Chondrocyte (in vitro differentiated cells): ENCODE results near the gene ARHGEF40. TPM values are rescaled to one million over a fixed set of nuclear protein-coding genes. Genes with fewer than 3 reads are reported as not detected.

Source experiments
- DNase-seq: peaks from one replicate; pipeline ENCODE4 v3.0.0; 2021; ENCODE audit warnings: mixed read lengths, low spot score
- H3K27ac Mint-ChIP-seq: one replicate; pipeline ENCODE4 v1.8.0; 2021; ENCODE audit warnings: mild to moderate bottlenecking, moderate library complexity, mixed read lengths; ENCODE audit not compliant: unreplicated experiment
- H3K27me3 Mint-ChIP-seq: 2 replicates; pipeline ENCODE4 v1.8.0; 2021; ENCODE audit warnings: low read depth, mixed read lengths
- H3K36me3 Mint-ChIP-seq: 2 replicates; pipeline ENCODE4 v1.8.0; 2021; ENCODE audit warnings: low read depth, mixed read lengths
- H3K4me1 Mint-ChIP-seq: 2 replicates; pipeline ENCODE4 v1.8.0; 2021; ENCODE audit warnings: low read depth, mild to moderate bottlenecking, mixed read lengths
- H3K4me3 Mint-ChIP-seq: one replicate; pipeline ENCODE4 v1.8.0; 2021; ENCODE audit warnings: mild to moderate bottlenecking, moderate library complexity, mixed read lengths; ENCODE audit not compliant: unreplicated experiment
- H3K9me3 Mint-ChIP-seq: 2 replicates; pipeline ENCODE4 v1.8.0; 2021; ENCODE audit warnings: low read depth, mixed read lengths
- CTCF ChIP-seq: fragments of 200-600 bp; sonication (generic); IDR thresholded peaks from 2 replicates; pipeline ENCODE4 v1.5.0; 2021; ENCODE audit warnings: antibody characterized with exemption, mild to moderate bottlenecking, moderate library complexity
- total RNA-seq: library from RNA; stranded (reverse); gene quantifications from 3 replicates; pipeline ENCODE4 v1.2.1, GENCODE V29; 2021

Gene ARHGEF40
- total RNA-seq, 1 donor from 2014 or later = 90.4 TPM

- H3K27me3 Mint-ChIP-seq = no peaks in the 10 kb centered on the region
- peak overlapping the region; percentile 98 for H3K27ac Mint-ChIP-seq
- peaks cover 25% of the 10 kb centered on the region for H3K36me3 Mint-ChIP-seq
- peak overlapping the region; percentile 90 for H3K4me3 Mint-ChIP-seq
- H3K4me1 Mint-ChIP-seq = peaks cover 46% of the 10 kb centered on the region
- no peaks in the 10 kb centered on the region for H3K9me3 Mint-ChIP-seq
- DNase-seq = no peak
- TF ChIP-seq CTCF = peak; percentile 52
Measured at GRCh38 chr14:21072031-21072473, 1.9 kb downstream of the ARHGEF40 start.

DNA sequence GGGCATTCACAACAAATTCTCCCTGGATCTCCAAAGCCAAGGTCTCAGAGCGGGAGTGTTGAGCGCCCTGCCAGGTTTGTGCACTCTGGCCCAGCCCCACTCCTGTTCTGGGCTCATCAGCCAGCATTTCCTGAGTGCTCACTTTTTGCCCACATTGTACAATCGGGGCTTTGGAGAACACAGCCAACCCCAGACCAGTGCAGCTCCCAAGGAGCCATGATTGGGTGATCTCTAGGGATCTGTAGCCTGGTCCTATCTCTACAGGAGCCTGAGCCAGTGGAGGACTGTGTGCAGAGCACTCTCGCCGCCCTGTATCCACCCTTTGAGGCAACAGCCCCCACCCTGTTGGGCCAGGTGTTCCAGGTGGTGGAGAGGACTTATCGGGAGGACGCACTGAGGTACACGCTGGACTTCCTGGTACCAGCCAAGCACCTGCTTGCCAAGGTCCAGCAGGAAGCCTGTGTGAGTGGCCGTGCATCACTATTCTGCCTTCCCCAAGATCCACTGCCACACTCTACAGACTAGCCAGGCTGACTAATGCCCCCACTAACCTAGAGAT is 2.8 kb downstream of the ARHGEF40 start:
- H3K36me3 Mint-ChIP-seq = peaks cover 30% of the 10 kb centered on the region
- peaks cover 43% of the 10 kb centered on the region for H3K4me1 Mint-ChIP-seq
- no peak for TF ChIP-seq CTCF
- no peaks in the 10 kb centered on the region for H3K9me3 Mint-ChIP-seq
- H3K27me3 Mint-ChIP-seq = no peaks in the 10 kb centered on the region
- DNase-seq = no peak
- peak overlapping the region; percentile 98 for H3K27ac Mint-ChIP-seq
- peak overlapping the region; percentile 90 for H3K4me3 Mint-ChIP-seq

GRCh38 chr14:21073921-21074320 is 3.8 kb downstream of the ARHGEF40 start:
- TF ChIP-seq CTCF = no peak
- H3K27ac Mint-ChIP-seq = no peak overlapping the region
- DNase-seq = no peak
- peaks cover 35% of the 10 kb centered on the region for H3K4me1 Mint-ChIP-seq
- no peaks in the 10 kb centered on the region for H3K9me3 Mint-ChIP-seq
- H3K27me3 Mint-ChIP-seq = no peaks in the 10 kb centered on the region
- H3K36me3 Mint-ChIP-seq = peaks cover 37% of the 10 kb centered on the region
- no peak overlapping the region for H3K4me3 Mint-ChIP-seq

DNA sequence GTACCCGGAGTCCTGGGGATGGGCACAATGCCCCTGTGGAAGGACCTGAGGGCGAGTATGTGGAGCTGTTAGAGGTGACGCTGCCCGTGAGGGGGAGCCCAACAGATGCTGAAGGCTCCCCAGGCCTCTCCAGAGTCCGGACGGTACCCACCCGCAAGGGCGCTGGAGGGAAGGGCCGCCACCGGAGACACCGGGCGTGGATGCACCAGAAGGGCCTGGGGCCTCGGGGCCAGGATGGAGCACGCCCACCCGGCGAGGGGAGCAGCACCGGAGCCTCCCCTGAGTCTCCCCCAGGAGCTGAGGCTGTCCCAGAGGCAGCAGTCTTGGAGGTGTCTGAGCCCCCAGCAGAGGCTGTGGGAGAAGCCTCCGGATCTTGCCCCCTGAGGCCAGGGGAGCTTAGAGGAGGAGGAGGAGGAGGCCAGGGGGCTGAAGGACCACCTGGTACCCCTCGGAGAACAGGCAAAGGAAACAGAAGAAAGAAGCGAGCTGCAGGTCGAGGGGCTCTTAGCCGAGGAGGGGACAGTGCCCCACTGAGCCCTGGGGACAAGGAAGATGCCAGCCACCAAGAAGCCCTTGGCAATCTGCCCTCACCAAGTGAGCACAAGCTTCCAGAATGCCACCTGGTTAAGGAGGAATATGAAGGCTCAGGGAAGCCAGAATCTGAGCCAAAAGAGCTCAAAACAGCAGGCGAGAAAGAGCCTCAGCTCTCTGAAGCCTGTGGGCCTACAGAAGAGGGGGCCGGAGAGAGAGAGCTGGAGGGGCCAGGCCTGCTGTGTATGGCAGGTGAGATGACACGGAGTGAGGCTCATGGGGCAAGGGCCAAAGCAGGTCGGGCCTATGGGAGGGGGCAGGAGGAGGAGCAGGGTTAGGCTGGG is 4.5 kb downstream of the ARHGEF40 start:
- H3K4me3 Mint-ChIP-seq = no peak overlapping the region
- H3K27ac Mint-ChIP-seq = no peak overlapping the region
- H3K36me3 Mint-ChIP-seq = peaks cover 41% of the 10 kb centered on the region
- peaks cover 28% of the 10 kb centered on the region for H3K4me1 Mint-ChIP-seq
- TF ChIP-seq CTCF = no peak
- no peaks in the 10 kb centered on the region for H3K27me3 Mint-ChIP-seq
- no peak for DNase-seq
- no peaks in the 10 kb centered on the region for H3K9me3 Mint-ChIP-seq

- Mint-ChIP-seq H3K27ac (no peak overlapping the region), H3K36me3 (peaks cover 45% of the 10 kb centered on the region)
- no peak for TF ChIP-seq CTCF
Measured at GRCh38 chr14:21075719-21076437, 5.8 kb downstream of the ARHGEF40 start.

More at GRCh38 chr14:21075719-21076437, 5.8 kb downstream of the ARHGEF40 start:
- no peaks in the 10 kb centered on the region for H3K27me3 Mint-ChIP-seq
- no peak for DNase-seq
- H3K4me3 Mint-ChIP-seq = no peak overlapping the region
- H3K9me3 Mint-ChIP-seq = no peaks in the 10 kb centered on the region
- peaks cover 26% of the 10 kb centered on the region for H3K4me1 Mint-ChIP-seq
